Sigmoid colon (tissue), 7 donors: ENCODE measurements around the gene STK17B. TPM values are rescaled to one million over a fixed set of nuclear protein-coding genes. Genes with fewer than 3 reads are reported as not detected.

Experiments used
- DNase-seq: peaks from one replicate; pipeline ENCODE4 v3.0.0-alpha.2; 2019
- H3K27ac ChIP-seq, 4 donors: fragments of 200-600 bp; sonication (generic); one replicate each; pipeline ENCODE4 v1.5.1; 2016 to 2019; ENCODE audit warnings: mild to moderate bottlenecking in 1 of 4
- H3K27me3 ChIP-seq, 3 donors: fragments of 200-600 bp; sonication (generic); one replicate each; pipeline ENCODE4 v1.5.1; 2019; ENCODE audit warnings: mild to moderate bottlenecking in 1 of 3
- H3K36me3 ChIP-seq, 4 donors: fragments of 200-600 bp; sonication (generic); one replicate each; pipeline ENCODE4 v1.5.1; 2016 to 2019
- H3K4me1 ChIP-seq, 4 donors: fragments of 200-600 bp; sonication (generic); one replicate each; pipeline ENCODE4 v1.5.1; 2017 to 2019
- H3K4me3 ChIP-seq, 4 donors: fragments of 200-600 bp; sonication (generic); one replicate each; pipeline ENCODE4 v1.5.1; 2017 to 2019; ENCODE audit warnings: mild to moderate bottlenecking in 2 of 4, moderate library complexity in 1 of 4
- H3K9me3 ChIP-seq, 4 donors: fragments of 200-600 bp in 3 of 4; sonication (generic) in 3 of 4; one replicate each; pipeline versions ENCODE4 v1.5.1 to v1.6.1; 2013 to 2019
- EP300 ChIP-seq, 4 donors: sonication (generic); formaldehyde crosslinking; IDR thresholded peaks; one replicate each; pipeline ENCODE4 v1.6.1; 2017; ENCODE audit warnings: antibody characterized with exemption in 4 of 4
- POLR2A ChIP-seq, 2 donors: fragments of 450-650 bp; IDR thresholded peaks; one replicate each; pipeline ENCODE4 v1.6.1; 2016; ENCODE audit warnings: antibody characterized with exemption in 2 of 2, mild to moderate bottlenecking in 2 of 2, moderate library complexity in 2 of 2
- POLR2AphosphoS5 ChIP-seq, 4 donors: sonication (generic); formaldehyde crosslinking; IDR thresholded peaks; one replicate each; pipeline ENCODE4 v1.6.1; 2017; ENCODE audit warnings: antibody characterized with exemption in 4 of 4
- WGBS, 2 donors: extraction: QIAGEN DNeasy Blood & Tissue Kit; methylation state at CpG; one replicate each; pipeline ENCODE4 v1.1.7; 2013; 5-methylcytosine and 5-hydroxymethylcytosine counted together
- intact Hi-C: fragments of 100-400 bp; cut with DNase I; formaldehyde crosslinking; loops from one replicate; pipeline ENCODE4 v1.15.1; 2023
- polyA plus RNA-seq, 3 donors: library from polyadenylated mRNA; stranded (reverse); fragments of 200-250 nt; gene quantifications; one replicate each; pipeline ENCODE4 v1.2.3, GENCODE V29; 2013
- total RNA-seq, 4 donors: library from RNA; depleted of rRNA; stranded (reverse); fragments of >200 nt; gene quantifications; one replicate each; pipeline ENCODE4 v1.1.0, GENCODE V29; 2016
- TF ChIP-seq, protein P1 (sequence below), 4 experiments: fragments of 450-650 bp in 3 of 4; fragments of 200-600 bp in 1 of 4; IDR thresholded peaks; one replicate each; pipeline ENCODE4 v1.5.1; 2016 to 2019; ENCODE audit warnings: antibody characterized with exemption in 4 of 4, mild to moderate bottlenecking in 3 of 4, moderate library complexity in 2 of 4
- donor health status: healthy with polysubstance abuse.
- donor health status: Bipolar disorder and iron deficiency.
- donor health status: healthy.

STK17B gene
- total and polyA plus RNA-seq, 7 donors, result 9.0 to 30.7 (median 13.5) TPM

DNA sequence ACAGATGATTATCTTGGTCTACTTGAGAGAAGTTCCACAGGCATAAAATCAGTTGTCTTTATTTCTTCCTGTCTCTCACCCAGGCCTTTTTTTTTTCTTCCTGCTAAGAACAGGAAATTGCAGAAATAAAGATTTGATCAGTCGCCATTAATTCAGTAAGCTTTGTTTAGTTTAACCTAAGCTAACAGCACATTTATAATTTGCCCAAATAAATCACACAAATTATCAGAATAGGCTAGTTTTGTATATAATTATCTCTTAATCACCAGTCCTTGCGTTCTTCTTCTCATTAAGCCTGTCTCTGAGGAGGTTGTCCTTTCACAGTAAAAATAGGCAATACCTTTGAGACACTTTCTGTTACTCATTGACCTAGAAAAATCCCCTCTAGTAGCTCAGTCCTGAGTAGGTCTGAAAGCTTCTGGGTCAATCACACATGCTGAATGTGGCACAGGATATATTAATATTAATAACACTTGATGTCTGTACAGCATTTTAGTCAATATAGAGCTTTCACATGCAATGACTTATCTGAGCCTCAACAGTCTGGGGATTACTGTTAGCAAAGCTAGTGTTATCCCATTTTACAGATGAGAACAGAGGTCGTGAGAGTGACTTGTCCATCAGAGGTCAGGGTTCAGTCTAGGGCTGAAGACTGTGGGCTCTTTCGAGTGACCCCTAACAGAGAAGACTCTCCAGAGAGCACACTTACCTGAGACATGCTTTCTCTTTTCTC, 11.2 kb upstream of the STK17B start:
- Histone ChIP-seq H3K4me3 (no peak overlapping the region), H3K27ac (no peak overlapping the region), H3K27me3 (no peaks in the 10 kb centered on the region), H3K36me3 (no peaks in the 10 kb centered on the region), H3K4me1 (no peaks in the 10 kb centered on the region), H3K9me3 (no peaks in the 10 kb centered on the region)
- 53 to 67% methylated on average over 4 of the region's 4 CpGs for WGBS, 2 donors
- intact Hi-C loops, result no loop called here
- no peak for DNase-seq
- no peak for TF ChIP-seq POLR2A (IDR thresholded peaks at IDR 0.05)
- no peak for TF ChIP-seq EP300 (IDR thresholded peaks at IDR 0.05)
- TF ChIP-seq, protein P1, sequence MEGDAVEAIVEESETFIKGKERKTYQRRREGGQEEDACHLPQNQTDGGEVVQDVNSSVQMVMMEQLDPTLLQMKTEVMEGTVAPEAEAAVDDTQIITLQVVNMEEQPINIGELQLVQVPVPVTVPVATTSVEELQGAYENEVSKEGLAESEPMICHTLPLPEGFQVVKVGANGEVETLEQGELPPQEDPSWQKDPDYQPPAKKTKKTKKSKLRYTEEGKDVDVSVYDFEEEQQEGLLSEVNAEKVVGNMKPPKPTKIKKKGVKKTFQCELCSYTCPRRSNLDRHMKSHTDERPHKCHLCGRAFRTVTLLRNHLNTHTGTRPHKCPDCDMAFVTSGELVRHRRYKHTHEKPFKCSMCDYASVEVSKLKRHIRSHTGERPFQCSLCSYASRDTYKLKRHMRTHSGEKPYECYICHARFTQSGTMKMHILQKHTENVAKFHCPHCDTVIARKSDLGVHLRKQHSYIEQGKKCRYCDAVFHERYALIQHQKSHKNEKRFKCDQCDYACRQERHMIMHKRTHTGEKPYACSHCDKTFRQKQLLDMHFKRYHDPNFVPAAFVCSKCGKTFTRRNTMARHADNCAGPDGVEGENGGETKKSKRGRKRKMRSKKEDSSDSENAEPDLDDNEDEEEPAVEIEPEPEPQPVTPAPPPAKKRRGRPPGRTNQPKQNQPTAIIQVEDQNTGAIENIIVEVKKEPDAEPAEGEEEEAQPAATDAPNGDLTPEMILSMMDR (IDR thresholded peaks at IDR 0.05), result no peak
- TF ChIP-seq POLR2AphosphoS5 (IDR thresholded peaks at IDR 0.05), result no peak

DNA sequence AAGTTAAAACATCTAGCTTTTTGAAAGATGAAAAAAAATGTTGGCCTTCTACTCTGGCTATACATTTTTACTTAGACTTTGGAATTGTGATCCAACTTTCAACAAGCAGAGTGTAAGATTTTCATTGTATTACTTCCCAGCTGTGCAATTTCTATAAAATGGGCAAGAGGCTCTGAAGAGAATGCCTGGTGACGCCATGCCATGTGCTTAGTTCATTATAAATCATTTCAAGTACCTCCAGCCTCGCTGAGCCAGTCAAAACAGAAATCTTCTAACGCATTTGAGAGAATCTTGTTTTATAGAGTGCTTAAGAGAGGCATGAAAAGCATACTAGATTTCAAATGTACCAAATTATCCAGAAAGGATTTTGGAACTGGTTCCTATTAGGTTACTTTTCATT, 10.1 kb upstream of the STK17B start:
- DNase-seq, result no peak
- WGBS, 2 donors, result 70 to 86% methylated on average over 3 of the region's 3 CpGs
- TF ChIP-seq POLR2A (IDR thresholded peaks at IDR 0.05), result no peak
- TF ChIP-seq, protein P1 (IDR thresholded peaks at IDR 0.05), result no peak
- no peak for TF ChIP-seq POLR2AphosphoS5 (IDR thresholded peaks at IDR 0.05)
- TF ChIP-seq EP300 (IDR thresholded peaks at IDR 0.05), result no peak
- Histone ChIP-seq H3K4me1 (no peaks in the 10 kb centered on the region), H3K4me3 (no peak overlapping the region), H3K27ac (no peak overlapping the region), H3K9me3 (no peaks in the 10 kb centered on the region), H3K36me3 (no peaks in the 10 kb centered on the region), H3K27me3 (no peaks in the 10 kb centered on the region)
- intact Hi-C loops, result no loop called here

DNA sequence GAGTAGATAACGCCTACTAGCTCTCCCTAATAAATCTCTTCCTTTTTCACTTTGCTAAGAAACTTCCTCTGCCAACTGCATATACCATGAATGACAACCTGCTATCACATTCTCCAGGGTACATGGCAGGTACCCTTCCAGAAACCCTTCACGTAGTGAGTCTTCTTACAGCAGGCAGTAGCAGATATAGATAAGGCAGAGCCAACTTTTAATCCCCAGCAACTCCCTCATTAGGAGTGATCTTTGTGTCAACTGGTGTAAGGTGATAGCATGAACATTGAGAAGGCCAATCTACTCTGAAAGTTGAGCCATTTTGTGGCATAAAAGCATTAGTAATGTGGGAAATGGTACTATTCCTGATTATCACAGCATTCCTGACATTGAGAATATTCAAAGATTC, 5.7 kb upstream of the STK17B start:
- 68 to 88% methylated on average over 2 of the region's 2 CpGs for WGBS, 2 donors
- H3K27ac ChIP-seq, result no peak overlapping the region
- H3K36me3 ChIP-seq, result no peaks in the 10 kb centered on the region
- TF ChIP-seq POLR2AphosphoS5 (IDR thresholded peaks at IDR 0.05) (no peak), EP300 (IDR thresholded peaks at IDR 0.05) (no peak), POLR2A (IDR thresholded peaks at IDR 0.05) (no peak)
- TF ChIP-seq, protein P1 (IDR thresholded peaks at IDR 0.05), result no peak
- no peak for DNase-seq
- no peak overlapping the region for H3K4me3 ChIP-seq
- no peaks in the 10 kb centered on the region for H3K9me3 ChIP-seq
- intact Hi-C loops, result loop anchor here (10.0 kb wide), 1 partner anchor 458 kb away; the partner anchor contains the start of gene CCDC150
- H3K4me1 ChIP-seq, result peaks cover 0 to 1% (median under 1%) of the 10 kb centered on the region in 4 donors
- no peaks in the 10 kb centered on the region for H3K27me3 ChIP-seq

DNA sequence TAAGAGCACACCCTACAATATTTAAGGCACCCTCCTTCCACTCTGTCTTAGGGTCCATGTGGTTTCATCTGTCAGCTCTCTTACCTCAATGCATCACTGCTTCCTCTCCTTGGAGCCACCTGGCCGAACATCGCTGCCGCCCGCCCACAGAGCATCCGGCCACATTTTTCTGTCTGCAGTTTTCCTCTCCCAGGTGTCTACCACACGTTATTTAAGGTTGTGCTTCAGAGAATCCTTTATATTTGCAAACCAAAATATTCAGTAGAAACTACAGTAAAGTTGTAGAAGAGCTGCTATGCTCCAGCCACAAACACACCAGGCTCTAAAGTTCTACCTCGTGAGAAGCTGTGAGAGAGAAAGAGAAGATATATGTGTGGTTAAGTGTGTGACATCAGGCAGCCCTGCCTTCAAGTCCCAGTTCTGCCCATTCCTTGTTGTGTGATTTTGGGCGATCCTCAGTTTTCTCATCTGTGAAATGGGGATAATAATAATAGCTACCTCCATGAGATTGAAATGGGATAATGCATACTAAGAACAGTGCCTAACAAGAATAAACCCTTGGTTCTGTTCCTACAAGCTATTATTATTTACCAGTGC, 4.9 kb upstream of the STK17B start:
- 50 to 82% methylated on average over 8 of the region's 8 CpGs for WGBS, 2 donors
- Histone ChIP-seq H3K27ac (no peak overlapping the region), H3K9me3 (no peaks in the 10 kb centered on the region), H3K4me3 (no peak overlapping the region), H3K36me3 (no peaks in the 10 kb centered on the region), H3K27me3 (no peaks in the 10 kb centered on the region), H3K4me1 (peaks cover 0 to 5% (median 2%) of the 10 kb centered on the region in 4 donors)
- DNase-seq, result no peak
- TF ChIP-seq POLR2AphosphoS5 (IDR thresholded peaks at IDR 0.05), result no peak
- no peak for TF ChIP-seq EP300 (IDR thresholded peaks at IDR 0.05)
- TF ChIP-seq POLR2A (IDR thresholded peaks at IDR 0.05), result no peak
- TF ChIP-seq, protein P1 (IDR thresholded peaks at IDR 0.05), result no peak
- intact Hi-C loops, result loop anchor here (10.0 kb wide), 1 partner anchor 459 kb away; the partner anchor contains the start of gene CCDC150
